ENCODE measurements around the gene MGME1. TPM values are rescaled to one million over a fixed set of nuclear protein-coding genes. Genes with fewer than 3 reads are reported as not detected.

The MGME1 gene
- total RNA-seq, 2 donors from 2014 or later = 7.4 to 8.8 TPM

DNA sequence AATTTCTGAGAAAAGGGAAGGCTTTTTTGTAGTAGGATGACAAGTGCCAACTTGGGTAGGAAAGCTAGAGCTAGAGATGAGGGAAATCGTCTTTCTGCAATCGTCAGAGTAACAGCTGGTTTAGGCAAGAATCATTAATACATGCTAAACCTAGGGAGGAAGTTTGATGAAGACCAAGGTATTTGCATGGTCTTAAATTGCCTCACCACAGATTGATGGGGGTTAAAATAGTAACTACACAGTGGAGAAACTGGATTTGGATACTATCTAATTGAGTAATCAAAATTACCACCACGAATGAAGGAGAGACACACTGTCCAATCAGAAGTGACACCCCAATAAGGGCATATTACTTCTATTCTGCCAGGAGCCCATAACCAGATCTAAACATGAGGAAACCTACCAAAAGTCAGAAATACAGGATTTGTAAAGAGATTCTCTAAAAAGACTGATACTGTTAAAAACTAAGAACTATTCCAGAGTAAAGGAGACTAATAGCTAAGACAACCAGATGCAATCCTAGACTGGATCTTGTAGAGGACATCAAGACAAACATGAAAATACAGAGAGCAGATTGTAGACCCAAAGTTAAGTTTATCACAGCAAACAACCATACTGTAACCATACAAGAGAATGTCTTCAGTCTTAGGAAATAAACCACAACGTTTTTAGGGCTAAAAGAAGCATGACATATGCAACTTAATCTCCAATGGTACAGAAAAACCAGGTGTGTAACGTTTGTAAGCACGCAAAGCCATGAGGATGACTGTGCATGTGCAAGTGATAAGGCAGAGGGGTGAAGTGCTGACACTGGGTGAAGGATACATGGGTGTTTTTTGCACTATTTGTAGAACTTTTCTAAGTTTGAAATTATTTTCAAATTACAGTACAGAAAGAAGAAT, 22.0 kb upstream of the MGME1 start:
- Histone ChIP-seq H3K36me3 (peaks cover 71% of the 10 kb centered on the region), H3K4me3 (no peak overlapping the region), H3K9me3 (no peaks in the 10 kb centered on the region), H3K27ac (no peak overlapping the region), H3K4me1 (ENCODE audit: control insufficient read depth in 1 of 2, low read depth in 2 of 2) (no peaks in the 10 kb centered on the region), H3K27me3 (replicated peaks; ENCODE audit: insufficient read depth) (no peaks in the 10 kb centered on the region)
- TF ChIP-seq, protein P1, sequence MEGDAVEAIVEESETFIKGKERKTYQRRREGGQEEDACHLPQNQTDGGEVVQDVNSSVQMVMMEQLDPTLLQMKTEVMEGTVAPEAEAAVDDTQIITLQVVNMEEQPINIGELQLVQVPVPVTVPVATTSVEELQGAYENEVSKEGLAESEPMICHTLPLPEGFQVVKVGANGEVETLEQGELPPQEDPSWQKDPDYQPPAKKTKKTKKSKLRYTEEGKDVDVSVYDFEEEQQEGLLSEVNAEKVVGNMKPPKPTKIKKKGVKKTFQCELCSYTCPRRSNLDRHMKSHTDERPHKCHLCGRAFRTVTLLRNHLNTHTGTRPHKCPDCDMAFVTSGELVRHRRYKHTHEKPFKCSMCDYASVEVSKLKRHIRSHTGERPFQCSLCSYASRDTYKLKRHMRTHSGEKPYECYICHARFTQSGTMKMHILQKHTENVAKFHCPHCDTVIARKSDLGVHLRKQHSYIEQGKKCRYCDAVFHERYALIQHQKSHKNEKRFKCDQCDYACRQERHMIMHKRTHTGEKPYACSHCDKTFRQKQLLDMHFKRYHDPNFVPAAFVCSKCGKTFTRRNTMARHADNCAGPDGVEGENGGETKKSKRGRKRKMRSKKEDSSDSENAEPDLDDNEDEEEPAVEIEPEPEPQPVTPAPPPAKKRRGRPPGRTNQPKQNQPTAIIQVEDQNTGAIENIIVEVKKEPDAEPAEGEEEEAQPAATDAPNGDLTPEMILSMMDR (IDR thresholded peaks at IDR 0.05) = no peak
- DNase-seq (ENCODE audit: low spot score) (no peak), ATAC-seq (ENCODE audit: insufficient number of reproducible peaks, low FRiP score, low read depth) (no peak)

DNA sequence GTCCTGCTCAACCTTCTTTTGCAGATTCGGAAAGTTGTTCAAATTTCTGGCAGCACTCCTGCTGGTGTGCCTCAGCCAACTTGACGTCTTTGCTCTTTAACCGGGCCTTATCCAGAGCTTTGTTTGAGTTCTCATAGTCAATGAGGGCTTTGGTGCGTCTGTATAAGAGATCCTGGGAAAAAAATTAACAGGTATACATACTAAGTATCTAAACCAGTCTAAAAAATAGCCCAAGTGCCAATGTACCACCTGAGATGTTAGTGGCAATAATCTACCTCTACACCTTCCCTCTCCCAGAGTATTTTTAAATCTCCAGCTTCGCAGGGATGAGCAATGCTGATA, 21.4 kb upstream of the MGME1 start:
- H3K27me3 ChIP-seq (replicated peaks; ENCODE audit: insufficient read depth) = no peaks in the 10 kb centered on the region
- TF ChIP-seq, protein P1 (IDR thresholded peaks at IDR 0.05) = no peak
- no peaks in the 10 kb centered on the region for H3K4me1 ChIP-seq (ENCODE audit: control insufficient read depth in 1 of 2, low read depth in 2 of 2)
- no peak overlapping the region for H3K4me3 ChIP-seq
- H3K36me3 ChIP-seq = peaks cover 70% of the 10 kb centered on the region
- ATAC-seq (ENCODE audit: insufficient number of reproducible peaks, low FRiP score, low read depth) (no peak), DNase-seq (ENCODE audit: low spot score) (no peak)
- H3K27ac ChIP-seq = no peak overlapping the region
- no peaks in the 10 kb centered on the region for H3K9me3 ChIP-seq

DNA sequence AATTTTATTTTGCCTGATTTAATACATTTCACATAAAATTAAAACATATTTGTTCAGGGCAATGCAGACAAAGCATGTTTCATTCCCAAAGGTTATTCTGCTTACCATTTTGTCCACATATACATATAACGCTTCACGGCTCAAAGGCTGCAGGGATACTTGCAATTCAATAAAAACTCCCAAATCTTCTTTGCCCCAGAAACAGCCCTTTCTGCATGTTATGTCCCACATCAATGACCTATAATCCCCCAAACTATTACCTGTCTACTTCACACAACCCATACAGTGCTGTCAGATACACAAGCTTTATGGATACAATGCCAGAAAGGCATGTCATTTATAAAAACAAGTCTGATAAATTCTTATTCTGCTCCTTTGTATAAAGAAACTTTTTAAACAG, 20.4 kb upstream of the MGME1 start:
- H3K4me1 ChIP-seq (ENCODE audit: control insufficient read depth in 1 of 2, low read depth in 2 of 2) = no peaks in the 10 kb centered on the region
- no peak overlapping the region for H3K4me3 ChIP-seq
- TF ChIP-seq, protein P1 (IDR thresholded peaks at IDR 0.05) = no peak
- no peaks in the 10 kb centered on the region for H3K9me3 ChIP-seq
- DNase-seq (ENCODE audit: low spot score) = no peak
- no peak for ATAC-seq (ENCODE audit: insufficient number of reproducible peaks, low FRiP score, low read depth)
- peaks cover 68% of the 10 kb centered on the region for H3K36me3 ChIP-seq
- H3K27ac ChIP-seq = no peak overlapping the region
- H3K27me3 ChIP-seq (replicated peaks; ENCODE audit: insufficient read depth) = no peaks in the 10 kb centered on the region

DNA sequence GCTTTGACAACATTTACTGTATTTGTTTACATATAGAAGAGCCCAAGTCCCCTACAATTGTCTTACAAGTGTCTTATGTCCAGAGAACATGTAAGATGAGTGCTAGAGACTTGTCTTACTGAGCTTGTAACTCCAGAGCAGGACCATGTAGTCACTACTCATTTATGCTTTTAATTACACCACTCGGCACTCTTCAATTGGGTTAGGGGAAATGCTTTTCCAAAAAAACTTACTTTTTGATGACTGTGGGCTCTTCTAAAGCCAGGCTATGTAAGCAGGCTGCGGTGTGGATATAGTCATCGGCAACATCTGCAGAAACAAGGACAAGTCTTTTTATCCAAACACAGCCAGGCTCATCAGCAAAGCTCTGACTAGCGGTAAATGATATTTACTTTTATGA, 18.9 kb upstream of the MGME1 start:
- TF ChIP-seq, protein P1 (IDR thresholded peaks at IDR 0.05) = no peak
- H3K27me3 ChIP-seq (replicated peaks; ENCODE audit: insufficient read depth) = no peaks in the 10 kb centered on the region
- no peak overlapping the region for H3K4me3 ChIP-seq
- no peaks in the 10 kb centered on the region for H3K9me3 ChIP-seq
- peaks cover 78% of the 10 kb centered on the region for H3K36me3 ChIP-seq
- H3K27ac ChIP-seq = no peak overlapping the region
- ATAC-seq (ENCODE audit: insufficient number of reproducible peaks, low FRiP score, low read depth) = no peak
- H3K4me1 ChIP-seq (ENCODE audit: control insufficient read depth in 1 of 2, low read depth in 2 of 2) = no peaks in the 10 kb centered on the region
- no peak for DNase-seq (ENCODE audit: low spot score)

DNA sequence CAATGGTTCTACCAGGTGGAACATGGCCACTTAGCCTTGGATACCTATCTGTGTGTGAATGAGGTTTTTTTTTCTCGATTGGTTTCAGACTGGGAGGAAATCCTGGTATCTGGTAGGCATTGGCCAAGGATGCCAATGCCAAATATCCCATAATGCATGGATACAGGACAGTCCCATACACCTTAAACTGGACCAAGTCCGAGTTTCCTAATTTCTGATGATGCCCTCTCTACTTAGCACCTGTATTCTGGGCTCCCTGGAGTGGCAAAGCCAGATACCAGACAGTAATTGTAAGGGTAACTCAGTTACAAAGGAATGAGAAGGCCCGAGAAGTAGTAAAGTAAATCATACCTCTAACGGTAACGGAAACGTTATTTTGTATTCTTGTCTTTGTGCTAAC, 18.1 kb upstream of the MGME1 start:
- Histone ChIP-seq H3K4me3 (no peak overlapping the region), H3K27ac (no peak overlapping the region), H3K27me3 (replicated peaks; ENCODE audit: insufficient read depth) (no peaks in the 10 kb centered on the region), H3K4me1 (ENCODE audit: control insufficient read depth in 1 of 2, low read depth in 2 of 2) (no peaks in the 10 kb centered on the region), H3K36me3 (peaks cover 73% of the 10 kb centered on the region), H3K9me3 (no peaks in the 10 kb centered on the region)
- TF ChIP-seq, protein P1 (IDR thresholded peaks at IDR 0.05) = no peak
- DNase-seq (ENCODE audit: low spot score) = no peak
- no peak for ATAC-seq (ENCODE audit: insufficient number of reproducible peaks, low FRiP score, low read depth)
